T-helper 9 cell (primary cell): ENCODE data around the gene ITGA8.
"Not testable (repeated sequence)": the region's sequence is repeated elsewhere in the genome, so short reads cannot be mapped to it uniquely, and the experiment has no call there.

Source experiments
- DNase-seq: peaks from one replicate; pipeline ENCODE4 v3.0.0-alpha.2; 2020

ITGA8 gene

GRCh38 chr10:15672469-15672868 lies 47.3 kb downstream of the ITGA8 start:
- no peak for DNase-seq

GRCh38 chr10:15670880-15671279 lies 48.8 kb downstream of the ITGA8 start:
- no peak for DNase-seq

GRCh38 chr10:15661574-15661973 lies 58.1 kb downstream of the ITGA8 start:
- DNase-seq, result no peak

- no peak for DNase-seq
Observed at GRCh38 chr10:15660990-15661389, 58.7 kb downstream of the ITGA8 start.

- no peak for DNase-seq
Observed at GRCh38 chr10:15658069-15658702, 61.5 kb downstream of the ITGA8 start.

- DNase-seq, result no peak
Observed at GRCh38 chr10:15652757-15653156, 67.0 kb downstream of the ITGA8 start.

- no peak for DNase-seq
Observed at GRCh38 chr10:15652117-15652516, 67.6 kb downstream of the ITGA8 start.

GRCh38 chr10:15651175-15651574 lies 68.5 kb downstream of the ITGA8 start:
- no peak for DNase-seq

- DNase-seq, result no peak
Observed at GRCh38 chr10:15642095-15642494, 77.6 kb downstream of the ITGA8 start.

DNA sequence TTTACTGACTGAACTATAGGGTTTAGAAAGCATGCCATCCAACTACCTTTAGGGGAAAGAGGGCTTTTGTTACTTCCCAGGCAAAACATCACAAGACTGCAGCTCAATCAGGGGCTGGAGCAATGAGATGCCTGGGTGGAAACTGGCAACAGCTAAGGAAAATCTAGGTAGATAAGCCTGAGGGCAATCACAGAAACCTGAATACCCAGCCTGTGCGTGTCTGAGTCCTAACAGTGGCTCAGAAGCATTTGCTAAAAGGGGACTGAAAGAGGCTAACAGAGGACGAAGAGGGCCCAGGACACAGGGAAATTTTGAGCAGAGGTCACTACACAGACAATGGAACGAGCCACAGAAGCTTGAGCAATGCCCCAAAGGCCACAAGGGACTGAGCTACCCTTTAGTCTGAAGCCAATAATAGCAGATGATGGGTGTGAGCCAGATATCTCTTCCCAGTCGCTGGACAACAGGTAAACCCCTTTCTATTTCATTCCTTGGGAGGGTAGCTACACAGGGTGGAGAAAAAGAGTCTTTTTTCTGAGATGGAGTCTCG lies 79.1 kb downstream of the ITGA8 start:
- DNase-seq, result no peak

DNA sequence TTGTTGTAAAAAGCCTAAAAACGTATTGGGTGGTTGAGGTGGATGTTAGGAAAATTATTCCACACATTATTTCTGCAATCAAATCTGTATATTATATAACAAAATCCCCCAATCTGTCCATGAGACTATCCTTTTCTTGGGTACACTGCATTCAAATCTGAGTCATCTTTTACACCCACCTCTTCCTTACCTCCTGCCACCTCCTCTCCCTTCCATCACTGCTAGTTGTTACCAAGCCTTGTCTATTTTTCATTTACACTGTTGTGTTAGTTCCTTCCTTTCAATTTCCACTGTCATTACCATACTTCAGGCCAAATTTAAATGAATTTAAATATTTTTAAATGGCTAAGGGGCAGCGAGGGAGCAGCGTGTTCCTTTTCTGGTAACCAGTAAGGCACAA lies 83.3 kb downstream of the ITGA8 start:
- DNase-seq, result no peak

GRCh38 chr10:15632456-15633091 lies 87.1 kb downstream of the ITGA8 start:
- no peak for DNase-seq

GRCh38 chr10:15631205-15631604 lies 88.5 kb downstream of the ITGA8 start:
- DNase-seq, result not testable (repeated sequence)

DNA sequence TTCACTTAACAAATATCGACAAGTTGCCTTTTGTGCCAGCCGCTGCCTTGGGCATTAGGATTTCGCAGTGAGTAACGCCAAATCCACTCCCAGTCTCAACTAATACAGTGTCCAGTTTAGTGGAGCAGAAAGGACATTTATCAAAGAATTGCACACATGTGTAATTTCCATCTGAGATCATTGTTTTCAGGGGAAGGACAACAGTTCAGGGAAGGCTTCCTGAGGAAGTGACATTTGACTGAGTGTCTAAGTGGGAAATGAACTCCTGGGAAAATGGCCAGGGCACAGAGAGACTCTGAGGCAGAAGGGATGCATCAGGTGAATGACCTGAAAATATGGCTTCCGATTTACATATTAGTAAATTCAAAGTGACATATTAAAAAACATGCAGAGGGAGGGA lies 89.4 kb downstream of the ITGA8 start:
- DNase-seq, result no peak

DNA sequence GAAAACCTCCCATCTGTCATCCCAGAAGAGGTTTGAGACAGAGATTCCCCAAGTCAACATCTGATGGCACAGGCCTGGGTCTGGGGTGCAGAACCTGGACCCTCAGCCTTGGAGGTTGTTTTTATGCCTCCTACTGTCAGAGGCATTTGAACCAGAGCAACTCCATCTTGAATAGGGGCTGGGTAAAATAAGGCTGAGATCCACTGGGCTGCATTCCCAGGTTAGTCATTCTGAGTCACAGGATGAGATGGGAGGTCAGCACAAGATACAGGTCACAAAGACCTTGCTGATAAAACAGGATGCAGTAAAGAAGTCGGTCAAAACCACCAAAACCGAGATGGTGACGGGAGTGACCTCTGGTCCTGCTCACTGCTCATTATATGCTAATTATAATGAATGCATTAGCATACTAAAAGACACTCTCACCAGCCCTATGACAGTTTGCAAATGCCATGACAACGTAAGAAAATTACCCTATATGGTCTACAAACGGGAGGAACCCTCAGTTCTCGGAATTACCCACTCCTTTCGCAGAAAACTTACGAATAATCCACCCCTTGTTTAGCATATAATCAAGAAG lies 92.0 kb downstream of the ITGA8 start:
- no peak for DNase-seq

DNA sequence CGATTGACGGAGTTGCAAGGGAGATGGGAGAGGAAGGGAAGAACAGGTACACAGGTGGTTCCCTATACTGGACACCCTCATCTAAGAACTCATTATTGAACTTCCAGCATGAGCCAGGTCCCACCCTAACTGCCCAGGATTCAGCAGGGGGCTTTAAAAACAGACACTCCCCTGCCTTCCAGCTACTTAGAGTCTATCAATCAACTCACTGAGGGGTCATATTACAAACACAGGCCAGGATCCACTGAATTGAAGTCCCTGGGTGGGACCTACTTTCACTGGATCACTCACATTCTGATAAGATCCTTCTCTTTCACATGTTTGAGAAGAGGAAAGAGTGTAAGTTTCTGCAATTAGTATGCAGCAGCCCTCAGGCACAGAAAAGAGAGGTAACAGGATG lies 92.8 kb downstream of the ITGA8 start:
- DNase-seq, result no peak

GRCh38 chr10:15625261-15625660 lies 94.5 kb downstream of the ITGA8 start:
- no peak for DNase-seq

DNA sequence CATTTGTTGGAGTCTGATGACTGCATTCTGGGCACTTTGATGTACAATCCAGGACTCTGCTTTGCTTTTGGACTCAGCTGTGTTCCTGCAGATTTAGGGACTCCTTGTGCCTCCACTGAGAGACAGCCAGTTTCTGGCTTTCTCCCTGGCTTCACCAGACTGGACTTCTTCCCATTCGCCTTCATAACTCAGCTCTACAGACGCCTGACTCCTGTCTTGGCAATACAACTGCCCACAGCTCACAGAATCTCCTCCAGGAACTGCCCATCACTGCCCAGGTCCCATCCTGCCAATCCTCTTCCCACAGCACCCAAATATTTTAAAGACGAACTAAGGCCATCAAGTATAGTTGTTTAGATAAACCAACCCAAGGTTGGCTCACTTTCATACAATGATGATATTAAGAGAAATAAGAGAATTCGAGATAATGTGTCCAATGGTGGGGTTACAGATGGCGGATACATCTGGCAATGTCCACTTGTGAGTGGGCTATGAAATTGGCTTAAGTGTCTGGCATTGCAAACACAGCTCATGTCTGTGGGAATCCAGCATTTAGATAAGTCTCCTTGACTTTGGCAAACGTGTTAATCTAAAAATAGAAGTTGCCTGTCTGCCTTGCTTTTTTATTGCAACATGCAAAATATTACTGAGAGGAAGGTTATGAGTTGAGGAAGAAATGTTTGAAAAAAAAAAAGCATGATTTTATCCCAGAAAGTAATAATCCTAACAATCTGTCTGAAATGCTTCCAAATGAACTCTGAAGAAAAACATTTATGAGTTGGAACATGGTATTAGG lies 95.1 kb downstream of the ITGA8 start:
- no peak for DNase-seq

GRCh38 chr10:15620836-15621515 lies 98.7 kb downstream of the ITGA8 start:
- DNase-seq, result no peak

GRCh38 chr10:15620337-15620736 lies 99.4 kb downstream of the ITGA8 start:
- DNase-seq, result no peak

GRCh38 chr10:15609246-15609645 lies 110.5 kb downstream of the ITGA8 start:
- no peak for DNase-seq

DNA sequence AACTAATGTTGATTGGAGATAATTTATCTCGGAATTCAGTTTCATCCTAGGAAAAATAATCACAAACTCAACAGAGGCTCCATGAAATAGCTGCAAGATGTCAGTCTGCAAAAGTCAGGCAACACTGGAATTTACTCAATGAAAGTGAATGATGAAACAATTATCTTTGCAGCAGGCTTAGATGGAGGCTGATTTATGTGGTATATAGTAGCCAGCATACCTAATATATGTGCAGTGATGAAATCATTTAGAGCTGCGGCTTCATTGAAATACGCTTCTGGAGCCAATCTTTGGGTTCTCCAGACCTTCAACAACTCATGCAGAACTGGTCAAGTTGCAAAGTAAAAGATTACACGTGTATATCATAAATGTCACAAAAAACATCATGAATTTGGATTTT lies 113.3 kb downstream of the ITGA8 start:
- DNase-seq, result no peak
